CD14-positive monocyte (primary cell): ENCODE results near the gene FZD2. TPM values are rescaled to one million over a fixed set of nuclear protein-coding genes. Genes with fewer than 3 reads are reported as not detected.
A peak's percentile ranks its signal among the peaks of the same experiment; 100 is the strongest.

Experiments used
- DNase-seq, 3 donors: peaks; one replicate each; pipeline ENCODE4 v3.0.0-alpha.2; 2011 to 2022
- H2AFZ ChIP-seq: 2 replicates; pipeline ENCODE4 v1.6.0; 2012; ENCODE audit warnings: mild to moderate bottlenecking, low read depth, low read length, inconsistent platforms; ENCODE audit not compliant: insufficient read depth, poor library complexity, severe bottlenecking
- H3K27ac ChIP-seq, 2 donors: 1 replicate in 1 of 2; 2 replicates in 1 of 2; pipeline ENCODE4 v1.5.1; 2012 to 2013; ENCODE audit warnings: low read length in 2 of 2, control low read depth in 1 of 2, inconsistent platforms in 1 of 2, low read depth in 1 of 2, mild to moderate bottlenecking in 1 of 2
- H3K27me3 ChIP-seq, 2 donors: one replicate each; pipeline versions ENCODE4 v1.6.0 to v1.6.1; 2011 to 2013; ENCODE audit warnings: low read length in 2 of 2; ENCODE audit not compliant: control insufficient read depth in 2 of 2, insufficient read depth in 2 of 2
- H3K36me3 ChIP-seq, 2 donors: replicated peaks in 1 of 2; 1 replicate in 1 of 2; 2 replicates in 1 of 2; pipeline versions ENCODE4 v1.5.1 to v1.6.1; 2012 to 2013; ENCODE audit warnings: low read length in 2 of 2, control low read depth in 1 of 2, inconsistent platforms in 1 of 2, mild to moderate bottlenecking in 1 of 2; ENCODE audit not compliant: insufficient read depth in 2 of 2, control insufficient read depth in 1 of 2
- H3K4me1 ChIP-seq, 2 donors: 1 replicate in 1 of 2; 2 replicates in 1 of 2; pipeline versions ENCODE4 v1.5.1 to v1.6.1; 2012 to 2013; ENCODE audit warnings: low read length in 2 of 2, control low read depth in 1 of 2, inconsistent platforms in 1 of 2, mild to moderate bottlenecking in 1 of 2, moderate library complexity in 1 of 2; ENCODE audit not compliant: insufficient read depth in 2 of 2, control insufficient read depth in 1 of 2
- H3K4me2 ChIP-seq: replicated peaks from 2 replicates; pipeline ENCODE3; 2012; ENCODE audit warnings: low read length, moderate library complexity, mild to moderate bottlenecking; ENCODE audit not compliant: poor library complexity, severe bottlenecking; ENCODE audit errors: extremely low read depth
- H3K4me3 ChIP-seq, 3 experiments: fragments of 200-600 bp in 1 of 3; sonication (generic) in 1 of 3; replicated peaks in 1 of 3; 1 replicate in 2 of 3; 2 replicates in 1 of 3; pipeline ENCODE4 v1.5.1; 2011 to 2013; ENCODE audit warnings: low read length in 3 of 3, mild to moderate bottlenecking in 3 of 3, control low read depth in 2 of 3, low read depth in 2 of 3, inconsistent platforms in 1 of 3, moderate library complexity in 1 of 3
- H3K79me2 ChIP-seq: 2 replicates; pipeline ENCODE4 v1.6.0; 2012; ENCODE audit warnings: mild to moderate bottlenecking, control low read depth, inconsistent platforms, low read length, moderate library complexity; ENCODE audit not compliant: insufficient read depth
- H3K9ac ChIP-seq: 2 replicates; pipeline ENCODE4 v1.6.0; 2017; ENCODE audit warnings: low read length, mild to moderate bottlenecking; ENCODE audit not compliant: insufficient read depth, poor library complexity, severe bottlenecking
- H3K9me3 ChIP-seq, 2 donors: replicated peaks in 1 of 2; 1 replicate in 1 of 2; 2 replicates in 1 of 2; pipeline versions ENCODE4 v1.5.1 to v1.6.1; 2012 to 2013; ENCODE audit warnings: low read length in 2 of 2, control low read depth in 1 of 2; ENCODE audit not compliant: control insufficient read depth in 1 of 2, insufficient read depth in 1 of 2
- H4K20me1 ChIP-seq: 2 replicates; pipeline ENCODE4 v1.6.0; 2012; ENCODE audit warnings: mild to moderate bottlenecking, low read length, control low read depth, moderate library complexity; ENCODE audit not compliant: insufficient read depth
- H3K27ac Mint-ChIP-seq, 7 donors: one replicate each; pipeline ENCODE4 v1.8.0; 2020; ENCODE audit warnings: mild to moderate bottlenecking in 7 of 7, mixed read lengths in 7 of 7, moderate library complexity in 6 of 7, inconsistent platforms in 2 of 7
- H3K27me3 Mint-ChIP-seq, 3 donors: one replicate each; pipeline ENCODE4 v1.8.0; 2021 to 2022; ENCODE audit warnings: low read depth in 3 of 3, mild to moderate bottlenecking in 3 of 3, mixed read lengths in 3 of 3, moderate library complexity in 3 of 3, inconsistent platforms in 1 of 3
- H3K36me3 Mint-ChIP-seq, 2 donors: one replicate each; pipeline ENCODE4 v1.8.0; 2020; ENCODE audit warnings: mixed read lengths in 2 of 2, inconsistent platforms in 1 of 2, mild to moderate bottlenecking in 1 of 2
- H3K4me1 Mint-ChIP-seq: one replicate; pipeline ENCODE4 v1.8.0; 2020; ENCODE audit warnings: mild to moderate bottlenecking, mixed read lengths
- H3K4me3 Mint-ChIP-seq, 2 donors: one replicate each; pipeline ENCODE4 v1.8.0; 2020; ENCODE audit warnings: mild to moderate bottlenecking in 2 of 2, mixed read lengths in 2 of 2, moderate library complexity in 1 of 2
- H3K9me3 Mint-ChIP-seq, 7 donors: one replicate each; pipeline ENCODE4 v1.8.0; 2020 to 2022; ENCODE audit warnings: mixed read lengths in 7 of 7, mild to moderate bottlenecking in 6 of 7, moderate library complexity in 6 of 7, inconsistent platforms in 2 of 7
- CTCF ChIP-seq: fragments of 200-600 bp; IDR thresholded peaks from one replicate; pipeline ENCODE4 v1.8.0; 2022; ENCODE audit warnings: antibody characterized with exemption, mild to moderate bottlenecking
- WGBS: methylation state at CpG from one replicate; pipeline ENCODE4 v1.1.5; 2013; ENCODE audit warnings: missing lambda C conversion rate; ENCODE audit not compliant: insufficient coverage; 5-methylcytosine and 5-hydroxymethylcytosine counted together
- intact Hi-C, 2 donors: fragments of 100-400 bp; cut with micrococcal nuclease; formaldehyde crosslinking; loops; one replicate each; pipeline versions ENCODE4 v1.15.0 to v1.15.1; 2023
- polyA plus RNA-seq, 3 donors: library from polyadenylated mRNA; depleted of rRNA in 1 of 3; unstranded in 2 of 3; stranded (reverse) in 1 of 3; fragments of 300-500 nt in 2 of 3; fragments of >200 nt in 1 of 3; fragmentation: Illumina TruSeq in 2 of 3; gene quantifications; 1 replicate in 2 of 3; 2 replicates in 1 of 3; pipeline ENCODE4 v1.2.3, GENCODE V29; 2012 to 2021

The FZD2 gene
- polyA plus RNA-seq, 3 donors, result 3.1 to 7.2 (median 6.2) TPM

- no peak for DNase-seq
- no peaks in the 10 kb centered on the region for H3K36me3 ChIP-seq
- H3K4me1 Mint-ChIP-seq, result no peaks in the 10 kb centered on the region
- no peaks in the 10 kb centered on the region for H3K4me1 ChIP-seq
- H3K79me2 ChIP-seq, result no peaks in the 10 kb centered on the region
- no peaks in the 10 kb centered on the region for H3K36me3 Mint-ChIP-seq
- H4K20me1 ChIP-seq, result no peaks in the 10 kb centered on the region
- peak overlapping the region; percentile 44 for H2AFZ ChIP-seq
- H3K27ac ChIP-seq, result no peak overlapping the region
- H3K9ac ChIP-seq, result no peak overlapping the region
- no peak overlapping the region for H3K4me2 ChIP-seq
- no peak overlapping the region for H3K4me3 ChIP-seq
- peaks cover 0 to 9% (median 7%) of the 10 kb centered on the region in 7 donors for H3K9me3 Mint-ChIP-seq
- H3K9me3 ChIP-seq, result no peaks in the 10 kb centered on the region
- peaks cover 3 to 11% (median 4%) of the 10 kb centered on the region in 3 donors for H3K27me3 Mint-ChIP-seq
- H3K27me3 ChIP-seq, result no peaks in the 10 kb centered on the region
- WGBS, result 86% methylated on average over 3 of the region's 3 CpGs
- TF ChIP-seq CTCF, result no peak
- intact Hi-C loops, result no loop called here
- no peak overlapping the region for H3K4me3 Mint-ChIP-seq
- no peak overlapping the region for H3K27ac Mint-ChIP-seq
Observed at GRCh38 chr17:44523672-44523972, 33.7 kb upstream of the FZD2 start.

- no peak overlapping the region for H3K4me2 ChIP-seq
- no peaks in the 10 kb centered on the region for H3K27me3 ChIP-seq
- H3K9ac ChIP-seq, result no peak overlapping the region
- no peak overlapping the region for H3K4me3 Mint-ChIP-seq
- H3K36me3 Mint-ChIP-seq, result no peaks in the 10 kb centered on the region
- intact Hi-C loops, result no loop called here
- H4K20me1 ChIP-seq, result no peaks in the 10 kb centered on the region
- H3K27ac ChIP-seq, result no peak overlapping the region
- H3K27ac Mint-ChIP-seq, result peak overlapping the region in 1 of 7 donors; percentile 45
- H3K4me1 ChIP-seq, result no peaks in the 10 kb centered on the region
- no peaks in the 10 kb centered on the region for H3K79me2 ChIP-seq
- DNase-seq, result no peak
- peaks cover 3 to 13% (median 3%) of the 10 kb centered on the region in 3 donors for H3K27me3 Mint-ChIP-seq
- H2AFZ ChIP-seq, result no peak overlapping the region
- no peak overlapping the region for H3K4me3 ChIP-seq
- H3K9me3 ChIP-seq, result no peaks in the 10 kb centered on the region
- no peak for TF ChIP-seq CTCF
- H3K9me3 Mint-ChIP-seq, result peaks cover 0 to 9% (median 6%) of the 10 kb centered on the region in 7 donors
- peaks cover 6% of the 10 kb centered on the region for H3K4me1 Mint-ChIP-seq
- no CpG with 5 or more reads among the region's 1 CpG for WGBS
- no peaks in the 10 kb centered on the region for H3K36me3 ChIP-seq
Observed at GRCh38 chr17:44527102-44527501, 30.2 kb upstream of the FZD2 start.
